Vagina (tissue), 2 donors: ENCODE data around the gene TTLL11.

Source experiments
- POLR2A ChIP-seq, 2 donors: fragments of 450-650 bp; IDR thresholded peaks; one replicate each; pipeline ENCODE4 v1.6.1; 2017; ENCODE audit warnings: antibody characterized with exemption in 2 of 2, mild to moderate bottlenecking in 2 of 2, moderate library complexity in 2 of 2
- POLR2AphosphoS5 ChIP-seq, 2 donors: sonication (generic); formaldehyde crosslinking; IDR thresholded peaks; one replicate each; pipeline ENCODE4 v1.9.0; 2017; ENCODE audit warnings: antibody characterized with exemption in 2 of 2, mild to moderate bottlenecking in 2 of 2, low read depth in 1 of 2; ENCODE audit not compliant: insufficient read depth in 1 of 2
- TF ChIP-seq, protein P1 (sequence below), 3 experiments: fragments of 450-650 bp in 2 of 3; fragments of 200-600 bp in 1 of 3; sonication (generic) in 1 of 3; IDR thresholded peaks; one replicate each; pipeline ENCODE4 v1.5.1; 2017 to 2019; ENCODE audit warnings: antibody characterized with exemption in 3 of 3, mild to moderate bottlenecking in 2 of 3, moderate library complexity in 2 of 3

DNA sequence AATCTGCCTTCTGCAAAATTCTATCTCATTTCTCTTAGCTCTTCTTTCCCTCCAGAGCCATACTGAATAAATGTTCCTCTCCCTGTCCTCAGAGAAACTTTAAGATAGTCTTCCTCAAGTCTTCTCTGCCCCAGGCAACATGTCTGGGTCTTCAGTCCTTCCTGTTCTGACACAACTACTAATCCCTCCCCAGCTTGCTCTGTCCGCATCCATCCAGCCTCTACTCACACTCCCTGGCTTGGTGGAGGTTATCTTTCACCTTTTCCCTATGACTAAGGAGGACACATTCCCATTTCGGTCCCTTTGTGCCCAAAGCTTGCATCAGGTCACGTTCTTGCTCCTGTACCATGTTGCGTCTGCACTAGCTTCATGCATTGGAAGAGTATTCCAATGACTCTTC, 143.3 kb downstream of the TTLL11 start:
- TF ChIP-seq, protein P1, sequence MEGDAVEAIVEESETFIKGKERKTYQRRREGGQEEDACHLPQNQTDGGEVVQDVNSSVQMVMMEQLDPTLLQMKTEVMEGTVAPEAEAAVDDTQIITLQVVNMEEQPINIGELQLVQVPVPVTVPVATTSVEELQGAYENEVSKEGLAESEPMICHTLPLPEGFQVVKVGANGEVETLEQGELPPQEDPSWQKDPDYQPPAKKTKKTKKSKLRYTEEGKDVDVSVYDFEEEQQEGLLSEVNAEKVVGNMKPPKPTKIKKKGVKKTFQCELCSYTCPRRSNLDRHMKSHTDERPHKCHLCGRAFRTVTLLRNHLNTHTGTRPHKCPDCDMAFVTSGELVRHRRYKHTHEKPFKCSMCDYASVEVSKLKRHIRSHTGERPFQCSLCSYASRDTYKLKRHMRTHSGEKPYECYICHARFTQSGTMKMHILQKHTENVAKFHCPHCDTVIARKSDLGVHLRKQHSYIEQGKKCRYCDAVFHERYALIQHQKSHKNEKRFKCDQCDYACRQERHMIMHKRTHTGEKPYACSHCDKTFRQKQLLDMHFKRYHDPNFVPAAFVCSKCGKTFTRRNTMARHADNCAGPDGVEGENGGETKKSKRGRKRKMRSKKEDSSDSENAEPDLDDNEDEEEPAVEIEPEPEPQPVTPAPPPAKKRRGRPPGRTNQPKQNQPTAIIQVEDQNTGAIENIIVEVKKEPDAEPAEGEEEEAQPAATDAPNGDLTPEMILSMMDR (IDR thresholded peaks at IDR 0.05): no peak
- TF ChIP-seq POLR2AphosphoS5 (IDR thresholded peaks at IDR 0.05; ENCODE audit: insufficient read depth in 1 of 2, low read depth in 1 of 2) (no peak), POLR2A (IDR thresholded peaks at IDR 0.05) (no peak)
